ENCODE data around the gene HBB. TPM values are rescaled to one million over a fixed set of nuclear protein-coding genes. Genes with fewer than 3 reads are reported as not detected.

The HBB gene
- polyA plus RNA-seq, 3 donors: 3.0 to 298 (median 278) TPM

DNA sequence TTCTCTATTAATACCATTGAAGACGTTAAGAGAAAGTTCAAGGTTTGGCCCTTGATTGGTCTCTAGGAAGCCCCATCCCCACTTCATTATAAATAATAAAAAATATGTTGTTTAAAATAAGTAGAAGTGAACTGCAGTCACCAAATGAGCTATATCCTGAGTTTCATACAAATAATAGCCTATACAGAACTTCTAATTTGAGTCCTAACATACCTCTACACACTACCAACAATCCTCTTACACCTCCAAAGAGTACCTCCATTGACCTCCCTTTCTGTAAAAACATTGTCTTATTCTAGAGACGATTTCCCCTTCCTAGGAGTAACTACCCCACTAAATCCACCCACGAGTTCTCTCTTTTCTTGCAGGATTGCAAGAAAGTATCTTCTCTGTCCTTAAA lies 14.6 kb upstream of the HBB start:
- no peak overlapping the region for H3K9ac ChIP-seq (ENCODE audit: insufficient read depth, low read length, poor library complexity, severe bottlenecking)
- Mint-ChIP-seq H3K4me1 (no peaks in the 10 kb centered on the region), H3K4me3 (no peak overlapping the region), H3K36me3 (no peaks in the 10 kb centered on the region), H3K27me3 (ENCODE audit: low read depth in 3 of 3) (peaks cover 0 to 2% (median 0%) of the 10 kb centered on the region in 3 donors), H3K9me3 (peaks cover 0 to 2% (median 0%) of the 10 kb centered on the region in 7 donors), H3K27ac (no peak overlapping the region)
- H3K4me3 ChIP-seq (replicated peaks in 1 of 3; ENCODE audit: low read depth in 2 of 3, low read length in 3 of 3): no peak overlapping the region
- H3K27ac ChIP-seq (ENCODE audit: low read depth in 1 of 2, low read length in 2 of 2): no peak overlapping the region
- no peaks in the 10 kb centered on the region for H3K79me2 ChIP-seq (ENCODE audit: insufficient read depth, low read length)
- 40% methylated on average over 1 of the region's 3 CpGs for WGBS (ENCODE audit: insufficient coverage)
- intact Hi-C loops (cut with micrococcal nuclease): no loop called here
- TF ChIP-seq, protein P1, sequence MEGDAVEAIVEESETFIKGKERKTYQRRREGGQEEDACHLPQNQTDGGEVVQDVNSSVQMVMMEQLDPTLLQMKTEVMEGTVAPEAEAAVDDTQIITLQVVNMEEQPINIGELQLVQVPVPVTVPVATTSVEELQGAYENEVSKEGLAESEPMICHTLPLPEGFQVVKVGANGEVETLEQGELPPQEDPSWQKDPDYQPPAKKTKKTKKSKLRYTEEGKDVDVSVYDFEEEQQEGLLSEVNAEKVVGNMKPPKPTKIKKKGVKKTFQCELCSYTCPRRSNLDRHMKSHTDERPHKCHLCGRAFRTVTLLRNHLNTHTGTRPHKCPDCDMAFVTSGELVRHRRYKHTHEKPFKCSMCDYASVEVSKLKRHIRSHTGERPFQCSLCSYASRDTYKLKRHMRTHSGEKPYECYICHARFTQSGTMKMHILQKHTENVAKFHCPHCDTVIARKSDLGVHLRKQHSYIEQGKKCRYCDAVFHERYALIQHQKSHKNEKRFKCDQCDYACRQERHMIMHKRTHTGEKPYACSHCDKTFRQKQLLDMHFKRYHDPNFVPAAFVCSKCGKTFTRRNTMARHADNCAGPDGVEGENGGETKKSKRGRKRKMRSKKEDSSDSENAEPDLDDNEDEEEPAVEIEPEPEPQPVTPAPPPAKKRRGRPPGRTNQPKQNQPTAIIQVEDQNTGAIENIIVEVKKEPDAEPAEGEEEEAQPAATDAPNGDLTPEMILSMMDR (IDR thresholded peaks at IDR 0.05): no peak
- H3K4me1 ChIP-seq (ENCODE audit: control insufficient read depth in 1 of 2, insufficient read depth in 2 of 2, low read length in 2 of 2): no peaks in the 10 kb centered on the region
- H3K36me3 ChIP-seq (replicated peaks in 1 of 2; ENCODE audit: control insufficient read depth in 1 of 2, insufficient read depth in 2 of 2, low read length in 2 of 2): no peaks in the 10 kb centered on the region
- no peaks in the 10 kb centered on the region for H3K9me3 ChIP-seq (replicated peaks in 1 of 2; ENCODE audit: control insufficient read depth in 1 of 2, insufficient read depth in 1 of 2, low read length in 2 of 2)
- no peaks in the 10 kb centered on the region for H3K27me3 ChIP-seq (ENCODE audit: control insufficient read depth in 2 of 2, insufficient read depth in 2 of 2, low read length in 2 of 2)
- H3K4me2 ChIP-seq (replicated peaks; ENCODE audit: extremely low read depth, low read length, poor library complexity, severe bottlenecking): no peak overlapping the region
- H4K20me1 ChIP-seq (ENCODE audit: insufficient read depth, low read length): no peaks in the 10 kb centered on the region
- no peak overlapping the region for H2AFZ ChIP-seq (ENCODE audit: insufficient read depth, low read depth, low read length, poor library complexity, severe bottlenecking)
- no peak for DNase-seq

DNA sequence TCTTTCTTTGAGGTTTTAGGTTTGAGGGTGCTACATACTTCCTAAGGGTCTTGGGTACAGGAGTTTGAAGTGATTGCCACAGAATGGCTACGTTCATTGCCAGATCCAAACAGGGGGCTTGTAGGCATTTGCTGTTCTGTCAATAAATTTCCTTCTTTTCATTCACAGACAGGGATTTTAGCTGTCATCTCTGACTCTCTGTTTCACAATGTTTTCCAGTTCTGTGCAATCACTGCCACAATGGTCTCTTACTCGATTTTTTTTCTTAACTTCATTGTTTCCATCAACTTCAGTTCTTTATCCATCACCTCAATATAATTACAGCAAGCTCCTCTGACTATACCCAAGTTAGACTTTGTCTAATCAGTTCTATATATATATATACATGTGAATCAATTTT lies 13.6 kb upstream of the HBB start:
- no peak overlapping the region for H3K27ac ChIP-seq (ENCODE audit: low read depth in 1 of 2, low read length in 2 of 2)
- intact Hi-C loops (cut with micrococcal nuclease): no loop called here
- H3K4me3 ChIP-seq (replicated peaks in 1 of 3; ENCODE audit: low read depth in 2 of 3, low read length in 3 of 3): no peak overlapping the region
- Mint-ChIP-seq H3K27ac (no peak overlapping the region), H3K9me3 (peaks cover 0 to 2% (median 0%) of the 10 kb centered on the region in 7 donors), H3K27me3 (ENCODE audit: low read depth in 3 of 3) (peaks cover 0 to 2% (median 0%) of the 10 kb centered on the region in 3 donors), H3K36me3 (no peaks in the 10 kb centered on the region), H3K4me3 (no peak overlapping the region), H3K4me1 (no peaks in the 10 kb centered on the region)
- H3K9ac ChIP-seq (ENCODE audit: insufficient read depth, low read length, poor library complexity, severe bottlenecking): no peak overlapping the region
- no peaks in the 10 kb centered on the region for H3K79me2 ChIP-seq (ENCODE audit: insufficient read depth, low read length)
- H3K27me3 ChIP-seq (ENCODE audit: control insufficient read depth in 2 of 2, insufficient read depth in 2 of 2, low read length in 2 of 2): no peaks in the 10 kb centered on the region
- no peak for DNase-seq
- no CpG with 5 or more reads among the region's 2 CpGs for WGBS (ENCODE audit: insufficient coverage)
- H3K4me1 ChIP-seq (ENCODE audit: control insufficient read depth in 1 of 2, insufficient read depth in 2 of 2, low read length in 2 of 2): no peaks in the 10 kb centered on the region
- TF ChIP-seq, protein P1 (IDR thresholded peaks at IDR 0.05): no peak
- no peaks in the 10 kb centered on the region for H4K20me1 ChIP-seq (ENCODE audit: insufficient read depth, low read length)
- no peak overlapping the region for H2AFZ ChIP-seq (ENCODE audit: insufficient read depth, low read depth, low read length, poor library complexity, severe bottlenecking)
- no peaks in the 10 kb centered on the region for H3K9me3 ChIP-seq (replicated peaks in 1 of 2; ENCODE audit: control insufficient read depth in 1 of 2, insufficient read depth in 1 of 2, low read length in 2 of 2)
- H3K36me3 ChIP-seq (replicated peaks in 1 of 2; ENCODE audit: control insufficient read depth in 1 of 2, insufficient read depth in 2 of 2, low read length in 2 of 2): no peaks in the 10 kb centered on the region
- no peak overlapping the region for H3K4me2 ChIP-seq (replicated peaks; ENCODE audit: extremely low read depth, low read length, poor library complexity, severe bottlenecking)
